Calu3 (cell line): ENCODE measurements around the gene MPP7. TPM values are rescaled to one million over a fixed set of nuclear protein-coding genes. Genes with fewer than 3 reads are reported as not detected.

Source experiments
- BruUV-seq: library from RNA; stranded (reverse); fragments of 400-500 nt; replicated peaks from 2 replicates; lab custom pipeline; 2021; lab: Mats Ljungman, UMichigan
- CTCF ChIA-PET: fragments of 300-600 bp; sonication (Branson Sonifier 250); formaldehyde crosslinking; loops from one replicate; lab custom pipeline; 2022; ENCODE audit warnings: antibody characterized with exemption; lab: Charles Lee
- DNase-seq: peaks from one replicate; pipeline ENCODE4 v3.0.0; 2022
- H3K27ac Mint-ChIP-seq: one replicate; pipeline ENCODE4 v1.8.0; 2022; ENCODE audit warnings: mixed read lengths; ENCODE audit not compliant: unreplicated experiment
- H3K27me3 Mint-ChIP-seq: one replicate; pipeline ENCODE4 v1.8.0; 2022; ENCODE audit warnings: mixed read lengths; ENCODE audit not compliant: unreplicated experiment
- H3K36me3 Mint-ChIP-seq: one replicate; pipeline ENCODE4 v1.8.0; 2022; ENCODE audit warnings: mild to moderate bottlenecking, moderate library complexity, mixed read lengths; ENCODE audit not compliant: insufficient read depth, unreplicated experiment
- H3K4me1 Mint-ChIP-seq: one replicate; pipeline ENCODE4 v1.8.0; 2022; ENCODE audit warnings: mild to moderate bottlenecking, low read depth, mixed read lengths; ENCODE audit not compliant: unreplicated experiment
- H3K4me3 Mint-ChIP-seq: one replicate; pipeline ENCODE4 v1.8.0; 2022; ENCODE audit warnings: mild to moderate bottlenecking, low read depth, moderate library complexity, mixed read lengths; ENCODE audit not compliant: unreplicated experiment
- H3K9me3 Mint-ChIP-seq: one replicate; pipeline ENCODE4 v1.8.0; 2022; ENCODE audit warnings: low read depth, mixed read lengths; ENCODE audit not compliant: unreplicated experiment
- CTCF ChIP-seq: fragments of 200-600 bp; IDR thresholded peaks from one replicate; pipeline ENCODE4 v1.8.0; 2022; ENCODE audit warnings: antibody characterized with exemption; ENCODE audit not compliant: unreplicated experiment
- intact Hi-C: fragments of 100-400 bp; cut with micrococcal nuclease; formaldehyde crosslinking; loops from one replicate; pipeline ENCODE4 v1.10.0; 2022; ENCODE audit not compliant: unreplicated experiment
- total RNA-seq: library from RNA; stranded (reverse); gene quantifications from 2 replicates; pipeline ENCODE4 v1.2.3, GENCODE V29; 2022

MPP7 gene
- total RNA-seq, 1 experiment from 2014 or later, result 4.6 TPM

- H3K4me1 Mint-ChIP-seq, result no peaks in the 10 kb centered on the region
- CTCF ChIA-PET, result no interaction called here
- H3K27ac Mint-ChIP-seq, result no peak overlapping the region
These were observed 22.2 kb downstream of the MPP7 start for GRCh38 chr10:28280652-28281051.

GRCh38 chr10:28279878-28280277 lies 23.0 kb downstream of the MPP7 start:
- no TSS peak for BruUV-seq
- H3K27me3 Mint-ChIP-seq, result no peaks in the 10 kb centered on the region
- no peak overlapping the region for H3K27ac Mint-ChIP-seq
- CTCF ChIA-PET, result no interaction called here
- H3K36me3 Mint-ChIP-seq, result no peaks in the 10 kb centered on the region
- no peaks in the 10 kb centered on the region for H3K9me3 Mint-ChIP-seq
- no peak overlapping the region for H3K4me3 Mint-ChIP-seq
- intact Hi-C loops, result no loop called here
- TF ChIP-seq CTCF, result no peak
- DNase-seq, result no peak
- no peaks in the 10 kb centered on the region for H3K4me1 Mint-ChIP-seq

More at GRCh38 chr10:28280652-28281051, 22.2 kb downstream of the MPP7 start:
- TF ChIP-seq CTCF, result no peak
- no TSS peak for BruUV-seq
- Mint-ChIP-seq H3K27me3 (no peaks in the 10 kb centered on the region), H3K4me3 (no peak overlapping the region), H3K9me3 (no peaks in the 10 kb centered on the region), H3K36me3 (no peaks in the 10 kb centered on the region)
- DNase-seq, result no peak
- intact Hi-C loops, result no loop called here

GRCh38 chr10:28278842-28279241 lies 24.0 kb downstream of the MPP7 start:
- CTCF ChIA-PET, result no interaction called here
- no peak for DNase-seq
- intact Hi-C loops, result no loop called here
- no peaks in the 10 kb centered on the region for H3K9me3 Mint-ChIP-seq
- no peak overlapping the region for H3K27ac Mint-ChIP-seq
- H3K4me3 Mint-ChIP-seq, result no peak overlapping the region
- no peaks in the 10 kb centered on the region for H3K36me3 Mint-ChIP-seq
- no peak for TF ChIP-seq CTCF
- no peaks in the 10 kb centered on the region for H3K4me1 Mint-ChIP-seq
- no peaks in the 10 kb centered on the region for H3K27me3 Mint-ChIP-seq
- no TSS peak for BruUV-seq

- DNase-seq, result no peak
- CTCF ChIA-PET, result interaction anchor here (0.8 kb wide), 1 partner anchor 14 kb away, joined by 3 read pairs; no protein-coding TSS in a partner anchor
- no peak for TF ChIP-seq CTCF
- intact Hi-C loops, result no loop called here
- Mint-ChIP-seq H3K36me3 (no peaks in the 10 kb centered on the region), H3K4me1 (no peaks in the 10 kb centered on the region), H3K9me3 (no peaks in the 10 kb centered on the region), H3K27me3 (no peaks in the 10 kb centered on the region), H3K27ac (no peak overlapping the region), H3K4me3 (no peak overlapping the region)
- BruUV-seq, result no TSS peak
These were observed 26.5 kb downstream of the MPP7 start for GRCh38 chr10:28276384-28276783.
